ENCODE results near the gene SCO2. TPM values are rescaled to one million over a fixed set of nuclear protein-coding genes. Genes with fewer than 3 reads are reported as not detected.

Gene SCO2
- total RNA-seq, 1 experiment from 2014 or later: 3.0 TPM

DNA sequence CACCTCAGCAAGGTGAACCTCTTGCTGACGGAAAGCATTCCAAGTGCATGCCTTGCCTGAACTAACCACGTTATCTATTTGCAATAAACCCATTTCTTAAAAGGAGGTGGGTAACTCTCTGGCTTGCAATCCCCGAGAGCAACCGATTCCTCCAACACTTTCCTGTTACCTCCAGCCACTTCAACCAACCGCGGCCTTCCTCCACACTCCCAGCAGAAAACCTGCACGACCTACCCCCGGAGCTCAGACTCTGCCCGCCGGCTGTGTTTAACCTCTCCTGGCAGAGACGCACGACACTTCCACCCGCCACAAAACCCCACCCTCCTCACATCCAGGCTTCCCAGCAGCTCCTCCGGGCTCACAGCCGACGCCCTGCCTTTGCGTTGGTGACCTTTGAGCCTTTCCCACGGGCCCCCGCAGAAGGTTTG, 708 bp downstream of the SCO2 start:
- intact Hi-C loops (cut with micrococcal nuclease; ENCODE audit: unreplicated experiment): loop anchor here (2.0 kb wide), 1 partner anchor 16 kb away; the partner anchor contains the start of gene NCAPH2
- no TSS peak for BruUV-seq (replicated peaks)
- peaks cover 23% of the 10 kb centered on the region for H3K4me1 ChIP-seq (replicated peaks; ENCODE audit: insufficient read depth)
- no peak for DNase-seq
- peak overlapping the region; percentile 94 for H3K4me2 ChIP-seq
- peak overlapping the region; percentile 96 for H3K4me3 ChIP-seq
- H2AFZ ChIP-seq: peak overlapping the region; percentile 85
- H3K9me3 ChIP-seq (ENCODE audit: insufficient read depth, low read depth): no peaks in the 10 kb centered on the region
- H3K79me2 ChIP-seq (ENCODE audit: low read depth): peaks cover 23% of the 10 kb centered on the region
- ChIA-PET POLR2A (ENCODE audit: unreplicated experiment) (interaction anchor here (1.4 kb wide), 1 partner anchor 17 kb away, joined by 27 read pairs; the partner anchor contains the start of genes LMF2 and NCAPH2), CTCF (interaction anchor here (1.2 to 2.6 kb wide), 2 partner anchors 38 to 183 kb away, joined by 4 to 14 read pairs; partner anchors contain the start of gene SYCE3)
- H3K27me3 ChIP-seq (ENCODE audit: insufficient read depth, low read depth): no peaks in the 10 kb centered on the region
- H4K20me1 ChIP-seq (ENCODE audit: insufficient read depth): peaks cover 24% of the 10 kb centered on the region
- H3F3A ChIP-seq (ENCODE audit: insufficient read depth, low read depth): peaks cover 53% of the 10 kb centered on the region
- H3K36me3 ChIP-seq (ENCODE audit: low read depth): peaks cover 7% of the 10 kb centered on the region
- no peak for TF ChIP-seq EZH2 (IDR thresholded peaks at IDR 0.05; ENCODE audit: low read depth)
- TF ChIP-seq, protein P1, sequence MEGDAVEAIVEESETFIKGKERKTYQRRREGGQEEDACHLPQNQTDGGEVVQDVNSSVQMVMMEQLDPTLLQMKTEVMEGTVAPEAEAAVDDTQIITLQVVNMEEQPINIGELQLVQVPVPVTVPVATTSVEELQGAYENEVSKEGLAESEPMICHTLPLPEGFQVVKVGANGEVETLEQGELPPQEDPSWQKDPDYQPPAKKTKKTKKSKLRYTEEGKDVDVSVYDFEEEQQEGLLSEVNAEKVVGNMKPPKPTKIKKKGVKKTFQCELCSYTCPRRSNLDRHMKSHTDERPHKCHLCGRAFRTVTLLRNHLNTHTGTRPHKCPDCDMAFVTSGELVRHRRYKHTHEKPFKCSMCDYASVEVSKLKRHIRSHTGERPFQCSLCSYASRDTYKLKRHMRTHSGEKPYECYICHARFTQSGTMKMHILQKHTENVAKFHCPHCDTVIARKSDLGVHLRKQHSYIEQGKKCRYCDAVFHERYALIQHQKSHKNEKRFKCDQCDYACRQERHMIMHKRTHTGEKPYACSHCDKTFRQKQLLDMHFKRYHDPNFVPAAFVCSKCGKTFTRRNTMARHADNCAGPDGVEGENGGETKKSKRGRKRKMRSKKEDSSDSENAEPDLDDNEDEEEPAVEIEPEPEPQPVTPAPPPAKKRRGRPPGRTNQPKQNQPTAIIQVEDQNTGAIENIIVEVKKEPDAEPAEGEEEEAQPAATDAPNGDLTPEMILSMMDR (conservative IDR thresholded peaks at IDR 0.05): no peak
- no peaks in the 10 kb centered on the region for H3K9me2 ChIP-seq (ENCODE audit: insufficient read depth)
- H3K27ac ChIP-seq: peak overlapping the region; percentile 56

DNA sequence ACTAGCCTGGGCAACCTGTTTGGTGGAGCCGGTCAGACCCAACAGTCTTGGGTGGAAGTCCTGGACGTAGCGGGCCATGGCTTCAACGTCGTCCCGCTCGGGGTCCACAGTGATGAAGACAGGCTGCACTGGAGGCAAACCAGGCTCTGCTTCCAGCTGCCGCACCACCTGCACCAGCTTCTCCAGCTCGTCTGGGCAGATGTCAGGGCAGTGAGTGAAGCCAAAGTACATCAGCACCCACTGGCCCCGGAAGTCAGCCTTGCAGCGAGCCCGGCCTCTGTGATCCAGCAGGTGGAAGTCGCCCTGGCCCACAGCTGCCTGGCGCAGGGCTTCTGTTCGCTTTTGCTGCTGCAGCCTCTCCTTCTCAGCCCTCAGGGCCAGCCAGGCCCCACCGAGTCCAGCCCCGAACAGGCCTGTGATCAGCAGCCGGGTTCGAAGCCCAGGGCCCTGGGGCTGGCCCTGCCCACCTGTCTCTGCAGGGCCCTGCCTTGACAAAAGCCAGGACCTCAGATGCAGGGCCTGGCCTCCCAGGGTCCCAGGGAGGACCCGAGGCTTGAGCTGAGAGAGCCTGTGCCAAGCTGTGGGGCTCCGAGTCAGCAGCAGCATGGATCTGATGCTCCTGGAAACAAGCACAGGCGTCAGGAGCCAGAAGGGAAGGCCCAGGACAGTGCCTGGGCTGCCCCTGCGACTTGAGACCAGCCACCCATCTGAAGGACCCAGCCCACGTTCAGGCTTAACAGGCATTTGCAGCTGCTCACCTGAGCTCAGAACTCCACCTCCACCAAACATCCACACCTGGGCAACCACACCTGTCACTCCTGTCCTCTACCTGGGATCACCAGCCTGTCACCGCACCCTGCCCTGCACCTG, 1.4 kb downstream of the SCO2 start:
- POLR2A ChIA-PET (ENCODE audit: unreplicated experiment): no interaction called here
- BruUV-seq (replicated peaks): TSS peak; percentile 37

DNA sequence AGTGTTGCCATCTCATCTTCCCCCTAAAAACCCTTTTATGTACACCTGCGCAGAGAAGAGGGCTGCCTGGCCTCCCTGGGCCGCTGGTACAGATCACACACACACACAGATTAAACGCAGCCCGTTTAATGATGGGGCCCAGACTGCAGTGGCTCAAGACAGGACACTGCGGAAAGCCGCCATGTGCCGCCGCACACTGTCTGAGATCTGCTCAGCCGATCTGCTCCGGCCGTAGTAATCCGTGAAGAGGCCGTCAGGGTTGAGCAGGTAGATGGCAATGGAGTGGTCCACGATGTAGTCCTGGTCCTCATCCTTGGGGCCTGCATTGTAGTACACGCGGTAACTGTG, 2.0 kb downstream of the SCO2 start:
- H3K4me2 ChIP-seq: peak overlapping the region; percentile 94; the same call in 1 of the 2 replicates
- no peak overlapping the region for H2AFZ ChIP-seq
- ChIA-PET POLR2A (ENCODE audit: unreplicated experiment) (no interaction called here), CTCF (no interaction called here)
- H3K79me2 ChIP-seq (ENCODE audit: low read depth): peaks cover 23% of the 10 kb centered on the region
- DNase-seq: no peak
- no peaks in the 10 kb centered on the region for H3K9me2 ChIP-seq (ENCODE audit: insufficient read depth)
- peaks cover 16% of the 10 kb centered on the region for H3K36me3 ChIP-seq (ENCODE audit: low read depth)
- no peak overlapping the region for H3K4me3 ChIP-seq
- H3F3A ChIP-seq (ENCODE audit: insufficient read depth, low read depth): peaks cover 45% of the 10 kb centered on the region
- no peaks in the 10 kb centered on the region for H3K27me3 ChIP-seq (ENCODE audit: insufficient read depth, low read depth)
- peaks cover 24% of the 10 kb centered on the region for H4K20me1 ChIP-seq (ENCODE audit: insufficient read depth)
- no peak for TF ChIP-seq EZH2 (IDR thresholded peaks at IDR 0.05; ENCODE audit: low read depth)
- TF ChIP-seq, protein P1 (conservative IDR thresholded peaks at IDR 0.05): no peak
- peaks cover 23% of the 10 kb centered on the region for H3K4me1 ChIP-seq (replicated peaks; ENCODE audit: insufficient read depth)
- intact Hi-C loops (cut with micrococcal nuclease; ENCODE audit: unreplicated experiment): no loop called here
- no peaks in the 10 kb centered on the region for H3K9me3 ChIP-seq (ENCODE audit: insufficient read depth, low read depth)
- no TSS peak for BruUV-seq (replicated peaks)
- H3K27ac ChIP-seq: no peak overlapping the region

More for the DNA sequence above, 1.4 kb downstream of the SCO2 start:
- intact Hi-C loops (cut with micrococcal nuclease; ENCODE audit: unreplicated experiment): loop anchor here (2.0 kb wide), 1 partner anchor 15 kb away; the partner anchor contains the start of gene NCAPH2
- H3F3A ChIP-seq (ENCODE audit: insufficient read depth, low read depth): peaks cover 51% of the 10 kb centered on the region
- H3K9me3 ChIP-seq (ENCODE audit: insufficient read depth, low read depth): no peaks in the 10 kb centered on the region
- H4K20me1 ChIP-seq (ENCODE audit: insufficient read depth): peaks cover 24% of the 10 kb centered on the region
- no peaks in the 10 kb centered on the region for H3K9me2 ChIP-seq (ENCODE audit: insufficient read depth)
- H3K27me3 ChIP-seq (ENCODE audit: insufficient read depth, low read depth): no peaks in the 10 kb centered on the region
- peak overlapping the region; percentile 96 for H3K4me3 ChIP-seq
- peak overlapping the region; percentile 56; the same call in 1 of the 2 replicates for H3K27ac ChIP-seq
- CTCF ChIA-PET: interaction anchor here (2.6 kb wide), 1 partner anchor 39 kb away, joined by 14 read pairs; the partner anchor contains the start of gene SYCE3
- peaks cover 23% of the 10 kb centered on the region for H3K4me1 ChIP-seq (replicated peaks; ENCODE audit: insufficient read depth)
- H3K4me2 ChIP-seq: peak overlapping the region; percentile 94
- H3K36me3 ChIP-seq (ENCODE audit: low read depth): peaks cover 13% of the 10 kb centered on the region
- TF ChIP-seq EZH2 (IDR thresholded peaks at IDR 0.05; ENCODE audit: low read depth): no peak
- TF ChIP-seq, protein P1 (conservative IDR thresholded peaks at IDR 0.05): no peak
- H3K79me2 ChIP-seq (ENCODE audit: low read depth): peaks cover 23% of the 10 kb centered on the region
- no peak overlapping the region for H2AFZ ChIP-seq
- DNase-seq: peak in 1 of 2 experiments; percentile 28
